Gastrocnemius medialis (tissue), 4 donors: ENCODE measurements around the gene SPN. TPM values are rescaled to one million over a fixed set of nuclear protein-coding genes. Genes with fewer than 3 reads are reported as not detected.

Source experiments
- ATAC-seq, 2 donors: fragments of 150-250 bp; one replicate each; pipeline ENCODE4 v1.9.1; 2016
- DNase-seq, 2 donors: peaks; one replicate each; pipeline ENCODE4 v3.0.0-alpha.2; 2019
- H3K27ac ChIP-seq, 4 donors: fragments of 200-600 bp; sonication (generic); 1 replicate in 1 of 4; 2 replicates in 3 of 4; pipeline ENCODE4 v1.5.1; 2016 to 2018; ENCODE audit warnings: mild to moderate bottlenecking in 2 of 4, moderate library complexity in 1 of 4
- H3K27me3 ChIP-seq, 3 donors: fragments of 200-600 bp; sonication (generic) in 2 of 3; 1 replicate in 1 of 3; 2 replicates in 2 of 3; pipeline versions ENCODE4 v1.5.1 to v1.6.0; 2016 to 2019; ENCODE audit warnings: mild to moderate bottlenecking in 1 of 3, moderate library complexity in 1 of 3
- H3K36me3 ChIP-seq, 2 donors: fragments of 200-600 bp; sonication (generic) in 1 of 2; one replicate each; pipeline ENCODE4 v1.5.1; 2017 to 2018
- H3K4me1 ChIP-seq, 2 donors: fragments of 200-600 bp; sonication (generic) in 1 of 2; one replicate each; pipeline ENCODE4 v1.5.1; 2016 to 2017; ENCODE audit warnings: mild to moderate bottlenecking in 2 of 2
- H3K4me3 ChIP-seq, 4 donors: fragments of 200-600 bp; sonication (generic) in 3 of 4; 1 replicate in 1 of 4; 2 replicates in 3 of 4; pipeline ENCODE4 v1.5.1; 2016 to 2019; ENCODE audit warnings: mild to moderate bottlenecking in 2 of 4
- H3K9me3 ChIP-seq, 3 donors: fragments of 200-600 bp; sonication (generic) in 2 of 3; 1 replicate in 1 of 3; 2 replicates in 2 of 3; pipeline ENCODE4 v1.5.1; 2016 to 2019
- POLR2A ChIP-seq, 2 donors: fragments of 450-650 bp; IDR thresholded peaks; one replicate each; pipeline ENCODE4 v1.6.1; 2017; ENCODE audit warnings: antibody characterized with exemption in 2 of 2, mild to moderate bottlenecking in 2 of 2, moderate library complexity in 2 of 2
- in situ Hi-C, 4 donors: fragments of 200-750 bp; cut with MboI; loops; one replicate each; pipeline versions ENCODE4 v1.15.0 to v1.8.0; 2017; ENCODE audit warnings: low sequenced_read_pairs in 4 of 4
- intact Hi-C: fragments of 100-400 bp; cut with DNase I; formaldehyde crosslinking; loops from one replicate; pipeline ENCODE4 v1.15.1; 2023; ENCODE audit warnings: low total_unique reads
- total RNA-seq, 4 donors: library from RNA; depleted of rRNA; stranded (reverse); fragments of >200 nt; gene quantifications; one replicate each; pipeline versions ENCODE4 v1.1.0 to v1.2.3, GENCODE V29; 2016
- TF ChIP-seq, protein P1 (sequence below), 5 experiments: fragments of 450-650 bp in 3 of 5; fragments of 200-600 bp in 2 of 5; sonication (generic) in 2 of 5; IDR thresholded peaks in 4 of 5; conservative IDR thresholded peaks in 1 of 5; 1 replicate in 4 of 5; 2 replicates in 1 of 5; pipeline ENCODE4 v1.5.1; 2016 to 2019; ENCODE audit warnings: antibody characterized with exemption in 5 of 5, mild to moderate bottlenecking in 3 of 5, moderate library complexity in 3 of 5

The SPN gene
- total RNA-seq, 4 donors from 2014 or later, result 0.12 to 0.88 (median 0.84) TPM; not detected in 1

GRCh38 chr16:29643596-29643995, 19.5 kb upstream of the SPN start:
- no peak overlapping the region for H3K27ac ChIP-seq
- H3K27me3 ChIP-seq, result no peaks in the 10 kb centered on the region
- H3K9me3 ChIP-seq, result no peaks in the 10 kb centered on the region
- in situ Hi-C loops, result loop anchor here in 1 of 4 donors (10.0 kb wide), 1 partner anchor 91 kb away; no protein-coding TSS in a partner anchor
- TF ChIP-seq, protein P1, sequence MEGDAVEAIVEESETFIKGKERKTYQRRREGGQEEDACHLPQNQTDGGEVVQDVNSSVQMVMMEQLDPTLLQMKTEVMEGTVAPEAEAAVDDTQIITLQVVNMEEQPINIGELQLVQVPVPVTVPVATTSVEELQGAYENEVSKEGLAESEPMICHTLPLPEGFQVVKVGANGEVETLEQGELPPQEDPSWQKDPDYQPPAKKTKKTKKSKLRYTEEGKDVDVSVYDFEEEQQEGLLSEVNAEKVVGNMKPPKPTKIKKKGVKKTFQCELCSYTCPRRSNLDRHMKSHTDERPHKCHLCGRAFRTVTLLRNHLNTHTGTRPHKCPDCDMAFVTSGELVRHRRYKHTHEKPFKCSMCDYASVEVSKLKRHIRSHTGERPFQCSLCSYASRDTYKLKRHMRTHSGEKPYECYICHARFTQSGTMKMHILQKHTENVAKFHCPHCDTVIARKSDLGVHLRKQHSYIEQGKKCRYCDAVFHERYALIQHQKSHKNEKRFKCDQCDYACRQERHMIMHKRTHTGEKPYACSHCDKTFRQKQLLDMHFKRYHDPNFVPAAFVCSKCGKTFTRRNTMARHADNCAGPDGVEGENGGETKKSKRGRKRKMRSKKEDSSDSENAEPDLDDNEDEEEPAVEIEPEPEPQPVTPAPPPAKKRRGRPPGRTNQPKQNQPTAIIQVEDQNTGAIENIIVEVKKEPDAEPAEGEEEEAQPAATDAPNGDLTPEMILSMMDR (IDR thresholded peaks at IDR 0.05 in 4 of 5, conservative IDR thresholded peaks at IDR 0.05 in 1 of 5), result no peak
- TF ChIP-seq POLR2A (IDR thresholded peaks at IDR 0.05), result no peak
- no peaks in the 10 kb centered on the region for H3K36me3 ChIP-seq
- no peak overlapping the region for H3K4me3 ChIP-seq
- intact Hi-C loops, result no loop called here
- no peak for ATAC-seq
- no peaks in the 10 kb centered on the region for H3K4me1 ChIP-seq
- no peak for DNase-seq

DNA sequence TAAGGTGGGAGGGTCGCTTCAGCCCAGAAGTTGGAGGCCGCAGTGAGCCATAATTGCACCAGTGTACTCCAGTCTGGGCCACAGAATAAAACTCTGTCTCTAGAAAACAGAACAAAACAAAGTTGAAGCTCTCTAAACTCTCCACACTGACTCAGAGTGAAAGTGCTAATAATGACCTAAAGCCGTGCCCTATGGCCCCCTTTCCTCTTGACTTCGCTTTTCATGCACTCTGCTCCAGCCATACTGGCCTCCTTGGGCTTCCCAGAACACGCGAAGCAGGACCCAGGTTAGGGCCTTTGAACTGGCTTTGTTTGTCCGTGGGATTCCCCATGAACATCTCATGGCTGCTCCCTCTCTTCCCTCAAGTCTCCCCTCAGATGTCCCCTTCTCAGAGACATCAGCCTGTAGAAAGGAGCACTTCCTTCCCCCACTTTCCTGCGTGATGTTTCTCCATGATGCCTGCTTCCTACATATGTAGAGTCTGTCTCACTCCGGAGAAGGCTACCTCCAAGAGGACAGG, 18.6 kb upstream of the SPN start:
- intact Hi-C loops (no loop called here), in situ Hi-C loops (loop anchor here in 1 of 4 donors (10.0 kb wide), 1 partner anchor 90 kb away; no protein-coding TSS in a partner anchor)
- Histone ChIP-seq H3K36me3 (no peaks in the 10 kb centered on the region), H3K4me3 (no peak overlapping the region), H3K4me1 (no peaks in the 10 kb centered on the region), H3K27me3 (no peaks in the 10 kb centered on the region), H3K27ac (no peak overlapping the region), H3K9me3 (no peaks in the 10 kb centered on the region)
- TF ChIP-seq, protein P1 (IDR thresholded peaks at IDR 0.05 in 4 of 5, conservative IDR thresholded peaks at IDR 0.05 in 1 of 5), result no peak
- TF ChIP-seq POLR2A (IDR thresholded peaks at IDR 0.05), result no peak
- ATAC-seq, result no peak
- DNase-seq, result no peak

DNA sequence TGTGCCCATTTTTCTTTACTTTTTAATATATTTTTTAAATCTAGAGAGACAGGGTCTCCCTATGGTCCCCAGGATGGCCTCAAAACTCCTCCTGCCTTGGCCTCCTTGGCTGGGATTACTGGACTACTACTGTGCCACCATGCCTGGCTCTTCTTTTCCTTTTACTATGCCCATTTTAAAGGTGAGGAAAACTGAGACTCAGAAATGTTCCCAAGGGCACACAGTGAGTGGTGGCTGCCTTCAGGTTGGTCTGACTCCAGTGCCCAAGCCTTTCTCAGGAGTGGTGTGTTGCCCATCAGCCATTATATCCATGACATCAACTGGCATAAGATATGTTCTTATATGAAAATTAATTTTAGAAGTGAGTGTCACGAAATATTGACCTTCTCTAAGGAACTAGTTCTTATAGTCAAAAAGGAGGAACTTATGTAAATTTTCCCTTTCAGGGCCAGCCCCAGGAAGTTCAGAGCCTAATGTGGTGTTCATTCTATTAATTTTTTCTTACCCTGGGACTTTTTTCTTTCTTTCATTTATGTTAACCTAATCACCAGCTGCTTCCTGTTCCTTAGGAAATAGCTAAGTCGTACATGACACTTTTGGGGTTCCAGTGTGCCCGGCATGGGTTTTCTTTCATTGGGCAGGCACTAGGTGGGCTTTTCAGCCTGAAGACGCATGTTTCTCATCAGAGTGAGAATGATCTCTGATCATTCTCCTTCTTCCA, 17.9 kb upstream of the SPN start:
- no peak for ATAC-seq
- no peak for TF ChIP-seq POLR2A (IDR thresholded peaks at IDR 0.05)
- TF ChIP-seq, protein P1 (IDR thresholded peaks at IDR 0.05 in 4 of 5, conservative IDR thresholded peaks at IDR 0.05 in 1 of 5), result no peak
- Histone ChIP-seq H3K27ac (no peak overlapping the region), H3K36me3 (no peaks in the 10 kb centered on the region), H3K4me1 (no peaks in the 10 kb centered on the region), H3K4me3 (no peak overlapping the region), H3K9me3 (no peaks in the 10 kb centered on the region), H3K27me3 (no peaks in the 10 kb centered on the region)
- intact Hi-C loops, result no loop called here
- no peak for DNase-seq
- in situ Hi-C loops, result loop anchor here in 1 of 4 donors (10.0 kb wide), 1 partner anchor 90 kb away; no protein-coding TSS in a partner anchor

DNA sequence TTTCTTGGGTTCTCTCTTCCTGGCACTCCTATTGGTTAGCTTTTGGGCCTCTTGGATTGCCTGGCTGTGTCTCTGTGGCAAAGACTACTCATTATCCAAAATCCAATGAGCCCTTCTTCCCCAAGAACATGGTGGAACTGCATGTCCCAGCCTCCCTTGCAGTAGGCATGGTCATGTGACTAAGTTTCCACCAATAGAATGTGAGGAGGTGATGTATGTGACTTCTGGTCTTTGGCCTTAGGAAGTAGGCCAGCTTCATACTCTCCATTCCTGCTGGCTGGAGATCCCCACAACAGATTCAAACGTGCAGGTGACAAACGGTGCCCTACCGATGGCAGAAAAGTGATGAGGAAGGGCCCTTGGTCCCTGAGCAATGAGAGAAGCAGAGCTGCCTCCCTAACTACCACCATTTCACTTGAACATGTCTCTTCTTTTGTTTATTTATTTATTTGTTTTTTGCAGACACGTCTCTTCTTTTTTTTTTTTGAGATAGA, 17.3 kb upstream of the SPN start:
- Histone ChIP-seq H3K4me3 (no peak overlapping the region), H3K4me1 (no peaks in the 10 kb centered on the region), H3K9me3 (no peaks in the 10 kb centered on the region), H3K27ac (no peak overlapping the region), H3K27me3 (no peaks in the 10 kb centered on the region), H3K36me3 (no peaks in the 10 kb centered on the region)
- in situ Hi-C loops, result loop anchor here in 1 of 4 donors (10.0 kb wide), 1 partner anchor 89 kb away; no protein-coding TSS in a partner anchor
- no peak for ATAC-seq
- intact Hi-C loops, result no loop called here
- no peak for DNase-seq
- TF ChIP-seq POLR2A (IDR thresholded peaks at IDR 0.05), result no peak
- TF ChIP-seq, protein P1 (IDR thresholded peaks at IDR 0.05 in 4 of 5, conservative IDR thresholded peaks at IDR 0.05 in 1 of 5), result no peak
